HepG2 (cell line): ENCODE results near the gene ODR4. TPM values are rescaled to one million over a fixed set of nuclear protein-coding genes. Genes with fewer than 3 reads are reported as not detected.

Experiments used
- ATAC-seq: fragments of 200-7000 bp; cut with Tn5 transposase; 3 replicates; pipeline ENCODE4 v1.9.1; 2020; ENCODE audit warnings: mild to moderate bottlenecking, moderate library complexity
- BruUV-seq: library from RNA; stranded (reverse); fragments of 400-500 nt; replicated peaks from 2 replicates; lab custom pipeline; 2021; lab: Mats Ljungman, UMichigan
- CTCF ChIA-PET: fragments of 300-600 bp; formaldehyde crosslinking; extraction: SDS; loops from one replicate; lab custom pipeline; 2021; ENCODE audit warnings: low total read pairs, inconsistent platforms, low intra/inter-chr PET ratio; lab: Yijun Ruan, JAX
- POLR2A ChIA-PET: fragments of 350-600 bp; sonication (Branson Sonifier 250); formaldehyde crosslinking; loops from one replicate; lab custom pipeline; 2020; ENCODE audit warnings: antibody characterized with exemption, inconsistent platforms; lab: Yijun Ruan, JAX
- DNase-seq: peaks from one replicate; pipeline ENCODE4 v3.0.0-alpha.2; 2015; ENCODE audit warnings: low spot score
- FAIRE-seq: peaks from 3 replicates; lab custom pipeline; 2011; peaks lifted over from hg19 to GRCh38; lab: Jason Lieb, UNC
- H2AFZ ChIP-seq: one replicate; pipeline ENCODE4 v1.6.1; 2011; ENCODE audit warnings: low read length, inconsistent platforms
- H3K27ac ChIP-seq: fragments of 300-600 bp; 3 replicates; pipeline ENCODE4 v1.8.0; 2011; ENCODE audit warnings: mixed run types, mild to moderate bottlenecking, mixed read lengths, low read length, inconsistent platforms; ENCODE audit not compliant: insufficient read depth; ENCODE audit errors: extremely low read length
- H3K27me3 ChIP-seq, 2 experiments: fragments of 200-600 bp in 1 of 2; 2 replicates in 1 of 2; 3 replicates in 1 of 2; pipeline versions ENCODE4 v1.6.0 to v1.8.0; 2011; ENCODE audit warnings: low read length in 2 of 2, mild to moderate bottlenecking in 2 of 2, moderate library complexity in 2 of 2, inconsistent platforms in 1 of 2; ENCODE audit not compliant: insufficient read depth in 2 of 2, control insufficient read depth in 1 of 2
- H3K36me3 ChIP-seq, 2 experiments: fragments of 200-600 bp in 1 of 2; replicated peaks in 1 of 2; 2 replicates in 1 of 2; 3 replicates in 1 of 2; pipeline versions ENCODE4 v1.5.1 to v1.8.0; 2011; ENCODE audit warnings: low read length in 2 of 2, inconsistent platforms in 1 of 2; ENCODE audit not compliant: insufficient read depth in 2 of 2, control insufficient read depth in 1 of 2
- H3K4me1 ChIP-seq: 2 replicates; pipeline ENCODE4 v1.5.1; 2012; ENCODE audit warnings: low read length, inconsistent platforms; ENCODE audit not compliant: insufficient read depth
- H3K4me2 ChIP-seq: 2 replicates; pipeline ENCODE4 v1.6.0; 2011; ENCODE audit warnings: low read depth, low read length, inconsistent platforms
- H3K4me3 ChIP-seq, 3 experiments: fragments of 200-600 bp in 1 of 3; sonication (generic), shearing (Covaris generic) in 1 of 3; replicated peaks in 1 of 3; 2 replicates each; pipeline ENCODE4 v1.5.1; 2011 to 2016; ENCODE audit warnings: low read length in 3 of 3, inconsistent platforms in 2 of 3, low read depth in 2 of 3, mild to moderate bottlenecking in 2 of 3, control low read depth in 1 of 3, mixed read lengths in 1 of 3; ENCODE audit not compliant: insufficient read depth in 1 of 3
- H3K79me2 ChIP-seq: one replicate; pipeline ENCODE4 v1.6.1; 2011; ENCODE audit warnings: low read length, inconsistent platforms; ENCODE audit not compliant: insufficient read depth
- H3K9ac ChIP-seq: 2 replicates; pipeline ENCODE4 v1.6.0; 2011; ENCODE audit warnings: mild to moderate bottlenecking, low read depth, low read length, inconsistent platforms; ENCODE audit not compliant: insufficient read depth
- H3K9me3 ChIP-seq: 2 replicates; pipeline ENCODE4 v1.5.1; 2012; ENCODE audit warnings: mild to moderate bottlenecking, low read length
- H4K20me1 ChIP-seq: 2 replicates; pipeline ENCODE4 v1.6.0; 2011; ENCODE audit warnings: inconsistent platforms, mild to moderate bottlenecking, low read length, moderate library complexity; ENCODE audit not compliant: insufficient read depth
- HOXA5 ChIP-seq: sonication (generic); formaldehyde crosslinking; IDR thresholded peaks from 2 replicates; pipeline ENCODE4 v1.4.0; 2020; ENCODE audit warnings: missing genetic modification reagents
- NR2C2 ChIP-seq: sonication (generic); formaldehyde crosslinking; IDR thresholded peaks from 2 replicates; pipeline ENCODE4 v1.4.0; 2020; ENCODE audit warnings: missing genetic modification reagents, mild to moderate bottlenecking, moderate library complexity, borderline replicate concordance
- RARG ChIP-seq: sonication (generic); formaldehyde crosslinking; IDR thresholded peaks from 2 replicates; pipeline ENCODE4 v1.4.0; 2020; ENCODE audit warnings: low read depth, mild to moderate bottlenecking, missing genetic modification reagents
- RFXAP ChIP-seq: sonication (generic); formaldehyde crosslinking; IDR thresholded peaks from 2 replicates; pipeline ENCODE4 v1.4.0; 2020; ENCODE audit warnings: missing genetic modification reagents, borderline replicate concordance
- RXRB ChIP-seq: IDR thresholded peaks from 2 replicates; pipeline ENCODE4 v1.6.1; 2016; ENCODE audit warnings: borderline replicate concordance, missing genetic modification reagents, missing compliant biosample characterization
- ZNF234 ChIP-seq: sonication (generic); formaldehyde crosslinking; conservative IDR thresholded peaks from 2 replicates; pipeline ENCODE4 v1.5.1; 2020; ENCODE audit warnings: mild to moderate bottlenecking, missing genetic modification reagents
- ZNF264 ChIP-seq: sonication (generic); formaldehyde crosslinking; IDR thresholded peaks from 2 replicates; pipeline ENCODE4 v1.4.0; 2020; ENCODE audit warnings: missing genetic modification reagents
- ZNF331 ChIP-seq: sonication (generic); formaldehyde crosslinking; IDR thresholded peaks from 2 replicates; pipeline ENCODE4 v1.4.0; 2020; ENCODE audit warnings: missing genetic modification reagents
- ZNF644 ChIP-seq: IDR thresholded peaks from 2 replicates; pipeline ENCODE4 v1.6.1; 2016; ENCODE audit warnings: low read depth
- ZNF652 ChIP-seq: IDR thresholded peaks from 2 replicates; pipeline ENCODE4 v1.6.1; 2016; ENCODE audit warnings: low read depth, borderline replicate concordance
- WGBS: methylation state at CpG from one replicate; pipeline ENCODE4 v1.1.6; 2017; ENCODE audit warnings: low lambda C conversion rate; 5-methylcytosine and 5-hydroxymethylcytosine counted together
- in situ Hi-C: cut with HindIII; loops from 2 replicates; pipeline ENCODE4 v1.10.0; 2017; ENCODE audit warnings: low pct_unique_long_range_greater_than_20kb; ENCODE audit not compliant: extremely low pct_ligation_motif_present
- intact Hi-C: fragments of 100-400 bp; cut with micrococcal nuclease; formaldehyde crosslinking; loops from one replicate; pipeline ENCODE4 v1.10.0; 2022; ENCODE audit not compliant: unreplicated experiment
- polyA plus RNA-seq, 8 experiments: library from polyadenylated mRNA; depleted of rRNA in 3 of 8; stranded (reverse) in 7 of 8; unstranded in 1 of 8; fragments of >200 nt; fragmentation: Illumina TruSeq in 4 of 8; extraction: Trizol in 4 of 8; gene quantifications; 2 replicates each; pipeline versions ENCODE4 v1.2.1 to v1.2.3, GENCODE V29; 2011 to 2016; ENCODE audit warnings: low read depth in 4 of 8, missing spikeins in 1 of 8, mixed read lengths in 1 of 8; ENCODE audit not compliant: insufficient read depth in 1 of 8
- total RNA-seq, 5 experiments: library from RNA; depleted of rRNA; stranded (reverse); fragments of >200 nt; fragmentation: Illumina TruSeq; extraction: Trizol; gene quantifications; 2 replicates each; pipeline ENCODE4 v1.2.3, GENCODE V29; 2016; ENCODE audit warnings: low read depth in 1 of 5
- TF ChIP-seq, protein P1 (sequence below): sonication (generic); formaldehyde crosslinking; IDR thresholded peaks from 2 replicates; pipeline ENCODE4; 2020; ENCODE audit warnings: missing genetic modification reagents, mild to moderate bottlenecking, borderline replicate concordance
- TF ChIP-seq, protein P2 (sequence below): sonication (generic); formaldehyde crosslinking; IDR thresholded peaks from 2 replicates; pipeline ENCODE4 v1.5.0; 2020; ENCODE audit warnings: mild to moderate bottlenecking, missing genetic modification reagents
- TF ChIP-seq, protein P3 (sequence below): IDR thresholded peaks from 2 replicates; pipeline ENCODE4 v1.6.1; 2016

The ODR4 gene
- total and polyA plus RNA-seq, 2 of the 13 experiments (the other 11 are each of a cell fraction or from before 2014, with no cell fraction given) = 16.3 to 22.0 TPM

DNA sequence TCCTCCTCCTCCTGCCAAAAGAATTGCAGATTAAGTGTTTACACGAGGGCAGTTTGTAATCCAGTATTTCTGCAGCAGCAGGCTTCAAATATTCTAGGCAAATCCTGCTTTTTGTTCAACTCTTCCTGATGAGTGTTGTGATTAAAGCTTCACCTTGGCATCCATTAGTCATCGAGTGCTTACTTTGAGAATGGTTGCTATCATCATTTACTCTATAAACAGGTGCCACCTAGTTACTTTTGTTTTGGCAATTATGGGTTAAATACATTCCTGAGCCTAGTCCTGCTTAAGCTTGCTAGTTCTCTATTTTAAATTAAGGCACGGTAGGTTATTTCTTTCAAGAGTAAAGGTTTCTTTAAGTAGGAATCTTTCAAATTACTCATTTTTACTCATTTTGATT, 64.9 kb downstream of the ODR4 start:
- H3K27me3 ChIP-seq = no peaks in the 10 kb centered on the region
- no peak overlapping the region for H3K4me3 ChIP-seq
- DNase-seq (no peak), FAIRE-seq (no peak), ATAC-seq (no peak)
- 32% methylated on average over 3 of the region's 3 CpGs for WGBS
- H3K9ac ChIP-seq = no peak overlapping the region
- no TSS peak for BruUV-seq
- intact Hi-C loops = no loop called here
- TF ChIP-seq ZNF644 (CRISPR knock-in tag) (no peak), ZNF234 (CRISPR knock-in tag) (no peak)
- H3K9me3 ChIP-seq = no peaks in the 10 kb centered on the region
- H3K36me3 ChIP-seq = no peaks in the 10 kb centered on the region
- no peak overlapping the region for H3K4me2 ChIP-seq
- no peaks in the 10 kb centered on the region for H3K79me2 ChIP-seq
- in situ Hi-C loops = no loop called here
- H3K4me1 ChIP-seq = no peaks in the 10 kb centered on the region
- POLR2A ChIA-PET = no interaction called here
- H4K20me1 ChIP-seq = no peaks in the 10 kb centered on the region
- CTCF ChIA-PET = no interaction called here
- H3K27ac ChIP-seq = no peak overlapping the region
- H2AFZ ChIP-seq = no peak overlapping the region

DNA sequence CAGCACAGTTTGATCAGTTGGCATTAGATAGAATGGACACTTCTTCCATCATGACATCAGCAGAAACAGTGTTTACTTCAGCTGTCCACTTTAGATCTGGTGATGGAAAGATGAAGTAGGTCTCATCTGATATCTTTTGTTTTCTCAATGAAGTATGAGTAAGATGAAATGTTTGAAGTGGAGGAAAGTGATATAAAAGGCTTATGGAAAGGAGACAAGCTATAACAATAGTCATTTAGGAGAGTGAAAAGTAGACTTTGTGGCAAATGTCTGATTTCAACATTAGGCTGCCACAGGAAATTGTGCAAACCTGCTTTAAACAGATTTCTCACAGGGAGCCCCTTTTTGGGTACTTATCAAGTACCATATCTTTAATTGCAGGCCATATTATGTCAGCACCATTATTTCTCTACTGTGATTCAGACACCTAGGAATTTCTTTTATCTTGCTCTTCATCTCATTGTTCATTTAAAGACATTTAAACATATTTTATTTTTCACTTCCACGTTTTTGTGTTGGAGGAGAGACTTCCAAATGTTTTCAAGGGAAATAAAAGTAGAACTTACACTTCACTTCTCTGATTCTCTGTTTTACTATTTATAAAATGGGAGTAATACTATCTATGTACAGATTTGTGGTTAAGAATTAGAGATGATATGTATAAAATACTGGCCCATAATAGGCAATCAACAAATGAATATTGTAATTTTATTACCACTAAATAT, 67.2 kb downstream of the ODR4 start:
- Histone ChIP-seq H3K4me1 (no peaks in the 10 kb centered on the region), H3K9ac (no peak overlapping the region), H3K27ac (no peak overlapping the region), H3K4me2 (no peak overlapping the region), H4K20me1 (no peaks in the 10 kb centered on the region), H2AFZ (no peak overlapping the region), H3K27me3 (no peaks in the 10 kb centered on the region), H3K4me3 (no peak overlapping the region), H3K79me2 (no peaks in the 10 kb centered on the region), H3K36me3 (no peaks in the 10 kb centered on the region), H3K9me3 (no peaks in the 10 kb centered on the region)
- CTCF ChIA-PET = no interaction called here
- DNase-seq (no peak), FAIRE-seq (no peak), ATAC-seq (no peak)
- intact Hi-C loops (no loop called here), in situ Hi-C loops (no loop called here)
- no TSS peak for BruUV-seq
- WGBS = 0% methylated on average over 1 of the region's 1 CpG
- POLR2A ChIA-PET = no interaction called here
- TF ChIP-seq, protein P1, sequence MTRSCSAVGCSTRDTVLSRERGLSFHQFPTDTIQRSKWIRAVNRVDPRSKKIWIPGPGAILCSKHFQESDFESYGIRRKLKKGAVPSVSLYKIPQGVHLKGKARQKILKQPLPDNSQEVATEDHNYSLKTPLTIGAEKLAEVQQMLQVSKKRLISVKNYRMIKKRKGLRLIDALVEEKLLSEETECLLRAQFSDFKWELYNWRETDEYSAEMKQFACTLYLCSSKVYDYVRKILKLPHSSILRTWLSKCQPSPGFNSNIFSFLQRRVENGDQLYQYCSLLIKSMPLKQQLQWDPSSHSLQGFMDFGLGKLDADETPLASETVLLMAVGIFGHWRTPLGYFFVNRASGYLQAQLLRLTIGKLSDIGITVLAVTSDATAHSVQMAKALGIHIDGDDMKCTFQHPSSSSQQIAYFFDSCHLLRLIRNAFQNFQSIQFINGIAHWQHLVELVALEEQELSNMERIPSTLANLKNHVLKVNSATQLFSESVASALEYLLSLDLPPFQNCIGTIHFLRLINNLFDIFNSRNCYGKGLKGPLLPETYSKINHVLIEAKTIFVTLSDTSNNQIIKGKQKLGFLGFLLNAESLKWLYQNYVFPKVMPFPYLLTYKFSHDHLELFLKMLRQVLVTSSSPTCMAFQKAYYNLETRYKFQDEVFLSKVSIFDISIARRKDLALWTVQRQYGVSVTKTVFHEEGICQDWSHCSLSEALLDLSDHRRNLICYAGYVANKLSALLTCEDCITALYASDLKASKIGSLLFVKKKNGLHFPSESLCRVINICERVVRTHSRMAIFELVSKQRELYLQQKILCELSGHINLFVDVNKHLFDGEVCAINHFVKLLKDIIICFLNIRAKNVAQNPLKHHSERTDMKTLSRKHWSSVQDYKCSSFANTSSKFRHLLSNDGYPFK (CRISPR knock-in tag) = no peak
- TF ChIP-seq ZNF652 (CRISPR knock-in tag) (no peak), RXRB (CRISPR knock-in tag) (no peak), NR2C2 (CRISPR knock-in tag) (no peak), HOXA5 (CRISPR knock-in tag) (no peak), ZNF264 (no peak), RARG (no peak), ZNF331 (CRISPR knock-in tag) (no peak), RFXAP (no peak)
- TF ChIP-seq, protein P2, sequence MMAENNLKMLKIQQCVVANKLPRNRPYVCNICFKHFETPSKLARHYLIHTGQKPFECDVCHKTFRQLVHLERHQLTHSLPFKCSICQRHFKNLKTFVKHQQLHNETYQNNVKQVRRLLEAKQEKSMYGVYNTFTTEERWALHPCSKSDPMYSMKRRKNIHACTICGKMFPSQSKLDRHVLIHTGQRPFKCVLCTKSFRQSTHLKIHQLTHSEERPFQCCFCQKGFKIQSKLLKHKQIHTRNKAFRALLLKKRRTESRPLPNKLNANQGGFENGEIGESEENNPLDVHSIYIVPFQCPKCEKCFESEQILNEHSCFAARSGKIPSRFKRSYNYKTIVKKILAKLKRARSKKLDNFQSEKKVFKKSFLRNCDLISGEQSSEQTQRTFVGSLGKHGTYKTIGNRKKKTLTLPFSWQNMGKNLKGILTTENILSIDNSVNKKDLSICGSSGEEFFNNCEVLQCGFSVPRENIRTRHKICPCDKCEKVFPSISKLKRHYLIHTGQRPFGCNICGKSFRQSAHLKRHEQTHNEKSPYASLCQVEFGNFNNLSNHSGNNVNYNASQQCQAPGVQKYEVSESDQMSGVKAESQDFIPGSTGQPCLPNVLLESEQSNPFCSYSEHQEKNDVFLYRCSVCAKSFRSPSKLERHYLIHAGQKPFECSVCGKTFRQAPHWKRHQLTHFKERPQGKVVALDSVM (CRISPR knock-in tag) = no peak
- TF ChIP-seq, protein P3, sequence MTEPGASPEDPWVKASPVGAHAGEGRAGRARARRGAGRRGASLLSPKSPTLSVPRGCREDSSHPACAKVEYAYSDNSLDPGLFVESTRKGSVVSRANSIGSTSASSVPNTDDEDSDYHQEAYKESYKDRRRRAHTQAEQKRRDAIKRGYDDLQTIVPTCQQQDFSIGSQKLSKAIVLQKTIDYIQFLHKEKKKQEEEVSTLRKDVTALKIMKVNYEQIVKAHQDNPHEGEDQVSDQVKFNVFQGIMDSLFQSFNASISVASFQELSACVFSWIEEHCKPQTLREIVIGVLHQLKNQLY (CRISPR knock-in tag) = no peak
